HUES48 (cell line): Measurements from ENCODE around the gene MTA1.

Source experiments
- H3K27ac ChIP-seq: one replicate; pipeline ENCODE4 v1.7.0; 2013; ENCODE audit warnings: low read depth, low read length, inconsistent platforms
- H3K27me3 ChIP-seq: 2 replicates; pipeline ENCODE4 v1.6.1; 2013; ENCODE audit warnings: mild to moderate bottlenecking, low read length; ENCODE audit not compliant: control insufficient read depth, insufficient read depth
- H3K36me3 ChIP-seq: 2 replicates; pipeline ENCODE4 v1.6.1; 2013; ENCODE audit warnings: low read length; ENCODE audit not compliant: control insufficient read depth, insufficient read depth
- H3K4me1 ChIP-seq: 2 replicates; pipeline ENCODE4 v1.6.1; 2013; ENCODE audit warnings: mild to moderate bottlenecking, low read length; ENCODE audit not compliant: control insufficient read depth, insufficient read depth
- H3K4me3 ChIP-seq: 2 replicates; pipeline ENCODE4 v1.5.1; 2013; ENCODE audit warnings: mild to moderate bottlenecking, low read depth, low read length
- H3K9ac ChIP-seq: 2 replicates; pipeline ENCODE4 v1.6.1; 2013; ENCODE audit warnings: mild to moderate bottlenecking, low read depth, low read length, moderate library complexity
- H3K9me3 ChIP-seq: 2 replicates; pipeline ENCODE4 v1.6.1; 2013; ENCODE audit warnings: low read length; ENCODE audit not compliant: control insufficient read depth, insufficient read depth

Gene MTA1

GRCh38 chr14:105507247-105507646 is 87.6 kb downstream of the MTA1 start:
- H3K36me3 ChIP-seq: no peaks in the 10 kb centered on the region
- H3K9me3 ChIP-seq: peaks cover 17% of the 10 kb centered on the region
- no peak overlapping the region for H3K9ac ChIP-seq
- no peaks in the 10 kb centered on the region for H3K27me3 ChIP-seq
- no peaks in the 10 kb centered on the region for H3K4me1 ChIP-seq
- H3K27ac ChIP-seq: no peak overlapping the region
- no peak overlapping the region for H3K4me3 ChIP-seq

- Histone ChIP-seq H3K36me3 (no peaks in the 10 kb centered on the region), H3K27me3 (no peaks in the 10 kb centered on the region), H3K9ac (no peak overlapping the region), H3K27ac (no peak overlapping the region), H3K4me1 (no peaks in the 10 kb centered on the region), H3K4me3 (no peak overlapping the region), H3K9me3 (peaks cover 24% of the 10 kb centered on the region)
Measured at GRCh38 chr14:105508069-105508468, 88.4 kb downstream of the MTA1 start.

GRCh38 chr14:105508601-105509000 is 89.0 kb downstream of the MTA1 start:
- peaks cover 24% of the 10 kb centered on the region for H3K9me3 ChIP-seq
- H3K9ac ChIP-seq: no peak overlapping the region
- H3K27ac ChIP-seq: no peak overlapping the region
- no peaks in the 10 kb centered on the region for H3K27me3 ChIP-seq
- no peaks in the 10 kb centered on the region for H3K4me1 ChIP-seq
- no peaks in the 10 kb centered on the region for H3K36me3 ChIP-seq
- H3K4me3 ChIP-seq: no peak overlapping the region

- peaks cover 46% of the 10 kb centered on the region for H3K9me3 ChIP-seq
- no peak overlapping the region for H3K4me3 ChIP-seq
- H3K4me1 ChIP-seq: no peaks in the 10 kb centered on the region
- no peaks in the 10 kb centered on the region for H3K36me3 ChIP-seq
- no peak overlapping the region for H3K9ac ChIP-seq
- no peaks in the 10 kb centered on the region for H3K27me3 ChIP-seq
- no peak overlapping the region for H3K27ac ChIP-seq
Measured at GRCh38 chr14:105517096-105517495, 97.5 kb downstream of the MTA1 start.

- Histone ChIP-seq H3K27me3 (no peaks in the 10 kb centered on the region), H3K27ac (no peak overlapping the region)
Measured at GRCh38 chr14:105519946-105520698, 100.5 kb downstream of the MTA1 start.

More at GRCh38 chr14:105519946-105520698, 100.5 kb downstream of the MTA1 start:
- Histone ChIP-seq H3K9ac (no peak overlapping the region), H3K36me3 (no peaks in the 10 kb centered on the region), H3K4me3 (no peak overlapping the region), H3K9me3 (peaks cover 43% of the 10 kb centered on the region), H3K4me1 (no peaks in the 10 kb centered on the region)
